ENCODE results near the gene TRPC4AP. TPM values are rescaled to one million over a fixed set of nuclear protein-coding genes. Genes with fewer than 3 reads are reported as not detected.
"Not testable (repeated sequence)": the region's sequence is repeated elsewhere in the genome, so short reads cannot be mapped to it uniquely, and the experiment has no call there.

The TRPC4AP gene
- total RNA-seq, 4 donors from 2014 or later: 35.2 to 50.4 (median 47.2) TPM

- Histone ChIP-seq H3K4me1 (peaks cover 0 to 56% (median 4%) of the 10 kb centered on the region in 3 donors), H3K9me3 (no peaks in the 10 kb centered on the region), H3K4me3 (no peak overlapping the region), H3K27me3 (no peaks in the 10 kb centered on the region), H3K27ac (no peak overlapping the region), H3K36me3 (peaks cover 7 to 41% (median 8%) of the 10 kb centered on the region in 3 donors)
- intact Hi-C loops (cut with DNase I): no loop called here
- no peak for TF ChIP-seq CTCF (IDR thresholded peaks at IDR 0.05)
- no peak for TF ChIP-seq POLR2A (IDR thresholded peaks at IDR 0.05)
- WGBS, 2 donors: 83 to 85% methylated on average over 7 to 8 of the region's 8 CpGs
- no peak for DNase-seq
Measured at GRCh38 chr20:35079472-35080347, 12.9 kb downstream of the TRPC4AP start.

GRCh38 chr20:35077872-35078271 lies 14.7 kb downstream of the TRPC4AP start:
- TF ChIP-seq CTCF (IDR thresholded peaks at IDR 0.05): no peak
- TF ChIP-seq POLR2A (IDR thresholded peaks at IDR 0.05): no peak
- DNase-seq: no peak
- Histone ChIP-seq H3K27me3 (no peaks in the 10 kb centered on the region), H3K4me3 (no peak overlapping the region), H3K9me3 (no peaks in the 10 kb centered on the region), H3K4me1 (peaks cover 0 to 48% (median 4%) of the 10 kb centered on the region in 3 donors), H3K27ac (peak overlapping the region in 1 of 4 donors; percentile 65), H3K36me3 (peaks cover 7 to 41% (median 8%) of the 10 kb centered on the region in 3 donors)
- 90 to 99% methylated on average over 5 of the region's 5 CpGs for WGBS, 2 donors
- intact Hi-C loops (cut with DNase I): no loop called here

- H3K9me3 ChIP-seq: no peaks in the 10 kb centered on the region
- WGBS, 2 donors: 44 to 67% methylated on average over 4 to 5 of the region's 5 CpGs
Measured at GRCh38 chr20:35077341-35077740, 15.3 kb downstream of the TRPC4AP start.

GRCh38 chr20:35071436-35072153 lies 21.0 kb downstream of the TRPC4AP start:
- H3K9me3 ChIP-seq; H3K27ac ChIP-seq; H3K4me3 ChIP-seq; H3K27me3 ChIP-seq; intact Hi-C loops (cut with DNase I); DNase-seq; H3K4me1 ChIP-seq: not testable (repeated sequence)
- WGBS, 2 donors: 85 to 87% methylated on average over 8 of the region's 8 CpGs
- H3K36me3 ChIP-seq: peaks cover 0 to 44% (median 0%) of the 10 kb centered on the region in 3 donors

More at GRCh38 chr20:35077341-35077740, 15.3 kb downstream of the TRPC4AP start:
- no peak overlapping the region for H3K4me3 ChIP-seq
- H3K27me3 ChIP-seq: no peaks in the 10 kb centered on the region
- intact Hi-C loops (cut with DNase I): no loop called here
- H3K36me3 ChIP-seq: peaks cover 7 to 41% (median 8%) of the 10 kb centered on the region in 3 donors
- H3K27ac ChIP-seq: peak overlapping the region; percentile 10 to 65 (median 24)
- TF ChIP-seq CTCF (IDR thresholded peaks at IDR 0.05) (no peak), POLR2A (IDR thresholded peaks at IDR 0.05) (no peak)
- peaks cover 0 to 46% (median 4%) of the 10 kb centered on the region in 3 donors for H3K4me1 ChIP-seq
- DNase-seq: no peak

- Histone ChIP-seq H3K4me3 (no peak overlapping the region), H3K4me1 (peaks cover 0 to 6% (median 0%) of the 10 kb centered on the region in 3 donors), H3K9me3 (no peaks in the 10 kb centered on the region), H3K27me3 (no peaks in the 10 kb centered on the region), H3K36me3 (peaks cover 0 to 45% (median 0%) of the 10 kb centered on the region in 3 donors), H3K27ac (no peak overlapping the region)
- TF ChIP-seq CTCF (IDR thresholded peaks at IDR 0.05) (no peak), POLR2A (IDR thresholded peaks at IDR 0.05) (no peak)
- no peak for DNase-seq
- intact Hi-C loops (cut with DNase I): no loop called here
- WGBS, 2 donors: 90 to 98% methylated on average over 6 of the region's 6 CpGs
Measured at GRCh38 chr20:35066194-35066593, 26.4 kb downstream of the TRPC4AP start.

Measured in esophagus squamous epithelium (tissue), 5 donors.